Retinal pigment epithelial cell (primary cell): ENCODE results near the gene ZNF740.
"Not testable (repeated sequence)": the region's sequence is repeated elsewhere in the genome, so short reads cannot be mapped to it uniquely, and the experiment has no call there.

Experiments used
- DNase-seq: peaks from one replicate; pipeline ENCODE4 v3.0.0-alpha.2; 2010; ENCODE audit warnings: low read depth
- H3K4me3 ChIP-seq: 2 replicates; pipeline ENCODE4 v1.5.1; 2011; ENCODE audit warnings: mild to moderate bottlenecking, low read length, control low read depth, moderate library complexity
- CTCF ChIP-seq: conservative IDR thresholded peaks from 2 replicates; pipeline ENCODE4 v1.5.1; 2011; ENCODE audit warnings: low read depth, low read length, control low read depth, inconsistent platforms

ZNF740 gene

GRCh38 chr12:53147653-53148052 is 32.9 kb upstream of the ZNF740 start:
- no peak for TF ChIP-seq CTCF
- H3K4me3 ChIP-seq: no peak overlapping the region

GRCh38 chr12:53151039-53151438 is 29.5 kb upstream of the ZNF740 start:
- TF ChIP-seq CTCF: no peak
- no peak overlapping the region for H3K4me3 ChIP-seq
- DNase-seq: no peak

More at GRCh38 chr12:53147653-53148052, 32.9 kb upstream of the ZNF740 start:
- no peak for DNase-seq

- TF ChIP-seq CTCF: no peak
- no peak overlapping the region for H3K4me3 ChIP-seq
- no peak for DNase-seq
Observed at GRCh38 chr12:53152390-53152789, 28.1 kb upstream of the ZNF740 start.

- no peak overlapping the region for H3K4me3 ChIP-seq
- TF ChIP-seq CTCF: peak; percentile 100
- DNase-seq: peak; percentile 7
Observed at GRCh38 chr12:53159195-53159839, 21.2 kb upstream of the ZNF740 start.

- DNase-seq: no peak
- TF ChIP-seq CTCF: no peak
- H3K4me3 ChIP-seq: no peak overlapping the region
Observed at GRCh38 chr12:53160000-53160399, 20.5 kb upstream of the ZNF740 start.

GRCh38 chr12:53160673-53161072 is 19.8 kb upstream of the ZNF740 start:
- TF ChIP-seq CTCF: no peak
- no peak overlapping the region for H3K4me3 ChIP-seq

GRCh38 chr12:53161119-53161911 is 19.2 kb upstream of the ZNF740 start:
- no peak for DNase-seq
- TF ChIP-seq CTCF: no peak
- H3K4me3 ChIP-seq: no peak overlapping the region

More at GRCh38 chr12:53160673-53161072, 19.8 kb upstream of the ZNF740 start:
- no peak for DNase-seq

GRCh38 chr12:53163008-53163407 is 17.5 kb upstream of the ZNF740 start:
- DNase-seq: not testable (repeated sequence)

More at GRCh38 chr12:53163008-53163407, 17.5 kb upstream of the ZNF740 start:
- not testable (repeated sequence) for H3K4me3 ChIP-seq
